Neural cell (in vitro differentiated cells): ENCODE measurements around the gene RNPEP. TPM values are rescaled to one million over a fixed set of nuclear protein-coding genes. Genes with fewer than 3 reads are reported as not detected.

Experiments
- H2AFZ ChIP-seq: fragments of 200-600, 300-800 bp; sonication (generic), shearing (Covaris generic); 2 replicates; pipeline ENCODE4 v1.6.0; 2014; ENCODE audit warnings: low read depth, mild to moderate bottlenecking, antibody characterized with exemption, low read length, moderate library complexity
- H3F3A ChIP-seq: fragments of 200-600 bp; shearing (Covaris generic); 2 replicates; pipeline ENCODE4 v1.6.1; 2016; ENCODE audit warnings: mild to moderate bottlenecking, moderate library complexity, mixed read lengths, antibody characterized with exemption, low read length; ENCODE audit not compliant: insufficient read depth, poor library complexity, severe bottlenecking
- H3K27ac ChIP-seq: fragments of 200-600, 300-800 bp; sonication (generic), shearing (Covaris generic); 2 replicates; pipeline ENCODE4 v1.5.1; 2014; ENCODE audit warnings: mild to moderate bottlenecking, low read length, moderate library complexity
- H3K27me3 ChIP-seq: fragments of 300-800, 200-600 bp; sonication (generic), shearing (Covaris generic); 2 replicates; pipeline ENCODE4 v1.6.0; 2014; ENCODE audit warnings: mild to moderate bottlenecking, low read depth, low read length, moderate library complexity; ENCODE audit not compliant: insufficient read depth
- H3K36me3 ChIP-seq: fragments of 300-800, 200-600 bp; sonication (generic), shearing (Covaris generic); 2 replicates; pipeline ENCODE4 v1.5.1; 2014; ENCODE audit warnings: mild to moderate bottlenecking, antibody characterized with exemption, low read length, moderate library complexity; ENCODE audit not compliant: insufficient read depth
- H3K4me2 ChIP-seq: fragments of 300-800, 200-600 bp; sonication (generic), shearing (Covaris generic); 2 replicates; pipeline ENCODE4 v1.6.0; 2014; ENCODE audit warnings: mild to moderate bottlenecking, low read length
- H3K4me3 ChIP-seq: fragments of 300-800, 200-600 bp; sonication (generic), shearing (Covaris generic); 2 replicates; pipeline ENCODE4 v1.5.1; 2014; ENCODE audit warnings: mild to moderate bottlenecking, low read length, moderate library complexity
- H3K79me2 ChIP-seq: fragments of 200-600 bp; shearing (Covaris generic); replicated peaks from 2 replicates; pipeline ENCODE4 v1.6.0; 2014; ENCODE audit warnings: mild to moderate bottlenecking, low read length, moderate library complexity; ENCODE audit not compliant: insufficient read depth
- H3K9ac ChIP-seq: fragments of 300-800, 200-600 bp; sonication (generic), shearing (Covaris generic); 2 replicates; pipeline ENCODE4 v1.6.1; 2016; ENCODE audit warnings: mild to moderate bottlenecking, low read length, mixed read lengths
- H3K9me2 ChIP-seq: fragments of 200-600 bp; shearing (Covaris generic); 2 replicates; pipeline ENCODE4 v1.6.1; 2016; ENCODE audit warnings: mild to moderate bottlenecking, low read length, mixed read lengths; ENCODE audit not compliant: insufficient read depth
- H3K9me3 ChIP-seq: fragments of 200-600, 300-800 bp; sonication (generic), shearing (Covaris generic); 2 replicates; pipeline ENCODE4 v1.6.1; 2016; ENCODE audit warnings: mild to moderate bottlenecking, mixed run types, low read length, moderate library complexity, mixed read lengths
- H4K20me1 ChIP-seq: fragments of 200-600 bp; shearing (Covaris generic); 2 replicates; pipeline ENCODE4 v1.6.1; 2016; ENCODE audit warnings: mild to moderate bottlenecking, mixed run types; ENCODE audit not compliant: insufficient read depth
- CTCF ChIP-seq: fragments of 450-650 bp; IDR thresholded peaks from 2 replicates; pipeline ENCODE4 v1.5.1; 2014; ENCODE audit warnings: antibody characterized with exemption, mild to moderate bottlenecking, moderate library complexity; ENCODE audit not compliant: poor library complexity, severe bottlenecking
- EP300 ChIP-seq: fragments of 450-650 bp; conservative IDR thresholded peaks from 2 replicates; pipeline ENCODE4 v1.6.1; 2014; ENCODE audit warnings: antibody characterized with exemption, mild to moderate bottlenecking, moderate library complexity; ENCODE audit not compliant: poor library complexity, severe bottlenecking
- EZH2 ChIP-seq: fragments of 200-600, 300-800 bp; shearing (Covaris generic), sonication (generic); IDR thresholded peaks from 2 replicates; pipeline ENCODE4 v1.6.1; 2014; ENCODE audit warnings: antibody characterized with exemption, low read length, borderline replicate concordance, mild to moderate bottlenecking; ENCODE audit not compliant: insufficient read depth, poor library complexity, severe bottlenecking
- MXI1 ChIP-seq: fragments of 450-650 bp; conservative IDR thresholded peaks from 2 replicates; pipeline ENCODE4 v1.6.1; 2014; ENCODE audit warnings: antibody characterized with exemption, mild to moderate bottlenecking; ENCODE audit not compliant: poor library complexity, severe bottlenecking
- POLR2AphosphoS5 ChIP-seq: IDR thresholded peaks from 2 replicates; pipeline ENCODE4 v1.6.1; 2012
- RAD21 ChIP-seq: fragments of 450-650 bp; conservative IDR thresholded peaks from 2 replicates; pipeline ENCODE4 v1.6.1; 2014; ENCODE audit warnings: antibody characterized with exemption, mild to moderate bottlenecking, moderate library complexity
- SMC3 ChIP-seq: fragments of 450-650 bp; conservative IDR thresholded peaks from 2 replicates; pipeline ENCODE4 v1.6.1; 2014; ENCODE audit warnings: antibody characterized with exemption, mild to moderate bottlenecking, moderate library complexity; ENCODE audit not compliant: poor library complexity
- TAF1 ChIP-seq: IDR thresholded peaks from 2 replicates; pipeline ENCODE4 v1.6.1; 2012; ENCODE audit warnings: low read depth
- polyA plus RNA-seq: library from polyadenylated mRNA; depleted of rRNA; stranded (reverse); fragments of >200 nt; gene quantifications from 2 replicates; pipeline ENCODE4 v1.2.3, GENCODE V29; 2014
- TF ChIP-seq, protein P1 (sequence below): IDR thresholded peaks from 2 replicates; pipeline ENCODE4 v1.6.1; 2012; ENCODE audit warnings: borderline replicate concordance

Gene RNPEP
- polyA plus RNA-seq, 1 donor from 2014 or later = 33.1 TPM

GRCh38 chr1:202007304-202007703 is 24.9 kb downstream of the RNPEP start:
- no peaks in the 10 kb centered on the region for H4K20me1 ChIP-seq
- H3F3A ChIP-seq = no peaks in the 10 kb centered on the region
- no peak overlapping the region for H3K4me2 ChIP-seq
- no peaks in the 10 kb centered on the region for H3K27me3 ChIP-seq
- TF ChIP-seq TAF1 (no peak), RAD21 (no peak), POLR2AphosphoS5 (no peak), EP300 (no peak), MXI1 (no peak), CTCF (no peak), EZH2 (no peak), SMC3 (no peak)
- TF ChIP-seq, protein P1, sequence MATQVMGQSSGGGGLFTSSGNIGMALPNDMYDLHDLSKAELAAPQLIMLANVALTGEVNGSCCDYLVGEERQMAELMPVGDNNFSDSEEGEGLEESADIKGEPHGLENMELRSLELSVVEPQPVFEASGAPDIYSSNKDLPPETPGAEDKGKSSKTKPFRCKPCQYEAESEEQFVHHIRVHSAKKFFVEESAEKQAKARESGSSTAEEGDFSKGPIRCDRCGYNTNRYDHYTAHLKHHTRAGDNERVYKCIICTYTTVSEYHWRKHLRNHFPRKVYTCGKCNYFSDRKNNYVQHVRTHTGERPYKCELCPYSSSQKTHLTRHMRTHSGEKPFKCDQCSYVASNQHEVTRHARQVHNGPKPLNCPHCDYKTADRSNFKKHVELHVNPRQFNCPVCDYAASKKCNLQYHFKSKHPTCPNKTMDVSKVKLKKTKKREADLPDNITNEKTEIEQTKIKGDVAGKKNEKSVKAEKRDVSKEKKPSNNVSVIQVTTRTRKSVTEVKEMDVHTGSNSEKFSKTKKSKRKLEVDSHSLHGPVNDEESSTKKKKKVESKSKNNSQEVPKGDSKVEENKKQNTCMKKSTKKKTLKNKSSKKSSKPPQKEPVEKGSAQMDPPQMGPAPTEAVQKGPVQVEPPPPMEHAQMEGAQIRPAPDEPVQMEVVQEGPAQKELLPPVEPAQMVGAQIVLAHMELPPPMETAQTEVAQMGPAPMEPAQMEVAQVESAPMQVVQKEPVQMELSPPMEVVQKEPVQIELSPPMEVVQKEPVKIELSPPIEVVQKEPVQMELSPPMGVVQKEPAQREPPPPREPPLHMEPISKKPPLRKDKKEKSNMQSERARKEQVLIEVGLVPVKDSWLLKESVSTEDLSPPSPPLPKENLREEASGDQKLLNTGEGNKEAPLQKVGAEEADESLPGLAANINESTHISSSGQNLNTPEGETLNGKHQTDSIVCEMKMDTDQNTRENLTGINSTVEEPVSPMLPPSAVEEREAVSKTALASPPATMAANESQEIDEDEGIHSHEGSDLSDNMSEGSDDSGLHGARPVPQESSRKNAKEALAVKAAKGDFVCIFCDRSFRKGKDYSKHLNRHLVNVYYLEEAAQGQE = no peak
- H3K9me2 ChIP-seq = no peaks in the 10 kb centered on the region
- no peak overlapping the region for H3K9ac ChIP-seq
- no peaks in the 10 kb centered on the region for H3K36me3 ChIP-seq
- no peak overlapping the region for H2AFZ ChIP-seq
- no peaks in the 10 kb centered on the region for H3K79me2 ChIP-seq
- H3K9me3 ChIP-seq = no peaks in the 10 kb centered on the region
- no peak overlapping the region for H3K27ac ChIP-seq
- H3K4me3 ChIP-seq = no peak overlapping the region

- H3K4me3 ChIP-seq = no peak overlapping the region
- H3K27ac ChIP-seq = no peak overlapping the region
- TF ChIP-seq POLR2AphosphoS5 = no peak
- TF ChIP-seq SMC3 = no peak
- TF ChIP-seq EP300 = no peak
- TF ChIP-seq EZH2 = no peak
- no peak for TF ChIP-seq MXI1
- no peak for TF ChIP-seq RAD21
- no peak for TF ChIP-seq CTCF
- TF ChIP-seq, protein P1 = no peak
- TF ChIP-seq TAF1 = no peak
These were observed 25.5 kb downstream of the RNPEP start for GRCh38 chr1:202007805-202008489.

More at GRCh38 chr1:202007805-202008489, 25.5 kb downstream of the RNPEP start:
- Histone ChIP-seq H4K20me1 (no peaks in the 10 kb centered on the region), H2AFZ (no peak overlapping the region), H3F3A (no peaks in the 10 kb centered on the region), H3K27me3 (no peaks in the 10 kb centered on the region), H3K9ac (no peak overlapping the region), H3K79me2 (no peaks in the 10 kb centered on the region), H3K9me3 (no peaks in the 10 kb centered on the region), H3K4me2 (no peak overlapping the region), H3K9me2 (no peaks in the 10 kb centered on the region), H3K36me3 (no peaks in the 10 kb centered on the region)
